ENCODE results near the gene LORICRIN. TPM values are rescaled to one million over a fixed set of nuclear protein-coding genes. Genes with fewer than 3 reads are reported as not detected.

LORICRIN gene
- total and polyA plus RNA-seq, 2 of the 4 experiments (the other 2 are of a cell fraction), result not detected

- TF ChIP-seq MAFK (IDR thresholded peaks at IDR 0.05; ENCODE audit: low read depth, low read length) (no peak), MAZ (IDR thresholded peaks at IDR 0.05; ENCODE audit: borderline replicate concordance, low read depth, low read length) (no peak)
- no peaks in the 10 kb centered on the region for H3K4me1 ChIP-seq (ENCODE audit: control insufficient read depth, insufficient read depth, low read length)
- no peak overlapping the region for H3K56ac ChIP-seq (ENCODE audit: extremely low read depth, insufficient read depth, low read length)
- no peak overlapping the region for H3K4ac ChIP-seq (ENCODE audit: low read depth, low read length)
- no peak overlapping the region for H3K4me2 ChIP-seq (ENCODE audit: low read depth, low read length)
- H3K9ac ChIP-seq (ENCODE audit: low read depth, low read length), result no peak overlapping the region
- no peak overlapping the region for H2BK5ac ChIP-seq (ENCODE audit: low read depth, low read length, poor library complexity, severe bottlenecking)
- no peak overlapping the region for H2BK15ac ChIP-seq (ENCODE audit: low read depth, low read length)
- H4K8ac ChIP-seq (ENCODE audit: low read depth in 2 of 2, low read length in 2 of 2), result no peak overlapping the region
- intact Hi-C loops (cut with micrococcal nuclease) (no loop called here), in situ Hi-C loops (cut with MboI; ENCODE audit: low sequenced_read_pairs) (no loop called here), dilution Hi-C loops (cut with HindIII; ENCODE audit: low sequenced_read_pairs, unreplicated experiment) (no loop called here)
- H3K9me3 ChIP-seq (ENCODE audit: control insufficient read depth, insufficient read depth, low read length), result no peaks in the 10 kb centered on the region
- H3K18ac ChIP-seq (ENCODE audit: low read depth, low read length), result no peak overlapping the region
- ChIA-PET CTCF (no interaction called here), POLR2A (ENCODE audit: unreplicated experiment) (no interaction called here)
- no peak overlapping the region for H4K5ac ChIP-seq (ENCODE audit: low read depth, low read length)
- no peak overlapping the region for H3K4me3 ChIP-seq (ENCODE audit: insufficient read depth, low read depth, low read length)
- BruUV-seq (replicated peaks), result no TSS peak
- H3K27me3 ChIP-seq (ENCODE audit: control insufficient read depth, insufficient read depth, low read length), result no peaks in the 10 kb centered on the region
- H2AK5ac ChIP-seq (ENCODE audit: low read depth, low read length), result no peak overlapping the region
- no peak overlapping the region for H4K91ac ChIP-seq (ENCODE audit: insufficient read depth, low read depth, low read length)
- no peak overlapping the region for H2AFZ ChIP-seq (replicated peaks; ENCODE audit: low read length, poor library complexity)
- ATAC-seq (ENCODE audit: low read depth) (no peak), DNase-seq (no peak)
- no peak overlapping the region for H2BK20ac ChIP-seq (ENCODE audit: low read depth, low read length)
- H2AK9ac ChIP-seq (replicated peaks; ENCODE audit: low read depth, low read length, poor library complexity), result no peak overlapping the region
- H3K36me3 ChIP-seq (ENCODE audit: control insufficient read depth, insufficient read depth, low read length), result no peaks in the 10 kb centered on the region
- H3K14ac ChIP-seq (replicated peaks; ENCODE audit: low read depth, low read length), result no peak overlapping the region
- no peaks in the 10 kb centered on the region for H3K79me1 ChIP-seq (ENCODE audit: low read depth in 1 of 2, low read length in 2 of 2)
- H2BK120ac ChIP-seq (ENCODE audit: low read depth, low read length), result no peak overlapping the region
- H3K23ac ChIP-seq (ENCODE audit: low read depth, low read length), result no peak overlapping the region
- WGBS, 2 experiments (ENCODE audit: extremely low coverage in 2 of 2, insufficient read length in 1 of 2), result no CpG with 5 or more reads among the region's 2 CpGs
- H4K20me1 ChIP-seq (ENCODE audit: insufficient read depth, low read length), result no peaks in the 10 kb centered on the region
- H3K9me1 ChIP-seq (ENCODE audit: insufficient read depth, low read length), result no peaks in the 10 kb centered on the region
- no peak overlapping the region for H3K27ac ChIP-seq (ENCODE audit: insufficient read depth, low read length)
Observed at GRCh38 chr1:153231785-153232184, 27.7 kb upstream of the LORICRIN start.

Measured in IMR-90 (cell line).